ENCODE data around the gene SELENOI. TPM values are rescaled to one million over a fixed set of nuclear protein-coding genes. Genes with fewer than 3 reads are reported as not detected.

Gene SELENOI
- total and polyA plus RNA-seq, 10 of the 15 experiments (the other 5 are each of a cell fraction or from before 2014, with no cell fraction given), result 5.2 to 31.4 (median 17.4) TPM

GRCh38 chr2:26438926-26439325 lies 93.0 kb downstream of the SELENOI start:
- BruUV-seq (replicated peaks), result no TSS peak
- Histone ChIP-seq H3K4me1 (ENCODE audit: control insufficient read depth, insufficient read depth, low read length) (no peaks in the 10 kb centered on the region), H3K79me2 (ENCODE audit: control insufficient read depth, insufficient read depth, low read length) (no peaks in the 10 kb centered on the region), H3K4me3 (no peak overlapping the region), H3K9ac (ENCODE audit: control insufficient read depth, insufficient read depth, low read length) (no peak overlapping the region), H3K4me2 (ENCODE audit: control insufficient read depth, insufficient read depth) (no peak overlapping the region), H3K9me3 (replicated peaks; ENCODE audit: control insufficient read depth, insufficient read depth, low read length) (no peaks in the 10 kb centered on the region), H3K27ac (ENCODE audit: control insufficient read depth, insufficient read depth) (no peak overlapping the region), H4K20me1 (ENCODE audit: control insufficient read depth, insufficient read depth) (no peaks in the 10 kb centered on the region), H3K36me3 (ENCODE audit: control insufficient read depth in 2 of 2, insufficient read depth in 2 of 2, low read length in 1 of 2) (no peaks in the 10 kb centered on the region), H3K27me3 (replicated peaks in 1 of 2; ENCODE audit: control insufficient read depth in 2 of 2, insufficient read depth in 2 of 2, low read length in 1 of 2) (no peaks in the 10 kb centered on the region), H2AFZ (ENCODE audit: control insufficient read depth, low read depth, low read length) (no peak overlapping the region)
- TF ChIP-seq NBN (IDR thresholded peaks at IDR 0.05) (no peak), ZNF24 (IDR thresholded peaks at IDR 0.05) (no peak), KLF5 (IDR thresholded peaks at IDR 0.05; ENCODE audit: partially characterized antibody) (no peak), NR2C1 (IDR thresholded peaks at IDR 0.05) (no peak), E2F8 (IDR thresholded peaks at IDR 0.05; ENCODE audit: low read depth, partially characterized antibody) (no peak), TAF1 (IDR thresholded peaks at IDR 0.05; ENCODE audit: borderline replicate concordance, low read depth, low read length) (no peak), ZNF622 (IDR thresholded peaks at IDR 0.05) (no peak), ASH2L (IDR thresholded peaks at IDR 0.05; ENCODE audit: borderline replicate concordance, low read depth) (no peak), CBFB (IDR thresholded peaks at IDR 0.05; ENCODE audit: low read depth) (no peak), KDM1A (IDR thresholded peaks at IDR 0.05; ENCODE audit: borderline replicate concordance) (no peak)
- TF ChIP-seq, protein P1, sequence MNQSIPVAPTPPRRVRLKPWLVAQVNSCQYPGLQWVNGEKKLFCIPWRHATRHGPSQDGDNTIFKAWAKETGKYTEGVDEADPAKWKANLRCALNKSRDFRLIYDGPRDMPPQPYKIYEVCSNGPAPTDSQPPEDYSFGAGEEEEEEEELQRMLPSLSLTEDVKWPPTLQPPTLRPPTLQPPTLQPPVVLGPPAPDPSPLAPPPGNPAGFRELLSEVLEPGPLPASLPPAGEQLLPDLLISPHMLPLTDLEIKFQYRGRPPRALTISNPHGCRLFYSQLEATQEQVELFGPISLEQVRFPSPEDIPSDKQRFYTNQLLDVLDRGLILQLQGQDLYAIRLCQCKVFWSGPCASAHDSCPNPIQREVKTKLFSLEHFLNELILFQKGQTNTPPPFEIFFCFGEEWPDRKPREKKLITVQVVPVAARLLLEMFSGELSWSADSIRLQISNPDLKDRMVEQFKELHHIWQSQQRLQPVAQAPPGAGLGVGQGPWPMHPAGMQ (IDR thresholded peaks at IDR 0.05; ENCODE audit: borderline replicate concordance), result no peak
- ATAC-seq (no peak), DNase-seq (ENCODE audit: low read depth, low spot score) (no peak), FAIRE-seq (no peak)
- intact Hi-C loops (cut with micrococcal nuclease; ENCODE audit: unreplicated experiment) (no loop called here), in situ Hi-C loops (cut with MboI) (no loop called here)
- SMC1A ChIA-PET (ENCODE audit: uncharacterized antibody, unreplicated experiment), result interaction anchor here (0.6 kb wide), 1 partner anchor 645 kb away, joined by 3 read pairs; no protein-coding TSS in a partner anchor
- RAD21 ChIA-PET (ENCODE audit: unreplicated experiment), result no interaction called here
- CTCF ChIA-PET, result no interaction called here
- 58% methylated on average over 5 of the region's 5 CpGs for WGBS (ENCODE audit: insufficient coverage, insufficient replicate concordance, low lambda C conversion rate, missing lambda C conversion rate)
- POLR2A ChIA-PET, result interaction anchor here (0.5 kb wide), 1 partner anchor 58 kb away, joined by 3 read pairs; no protein-coding TSS in a partner anchor
